GM10266 (cell line): ENCODE results near the gene MAMSTR.
"Not testable (repeated sequence)": the region's sequence is repeated elsewhere in the genome, so short reads cannot be mapped to it uniquely, and the experiment has no call there.

Source experiments
- DNase-seq: peaks from one replicate; pipeline ENCODE4 v3.0.0; 2012; ENCODE audit errors: extremely low spot score
- CTCF ChIP-seq: IDR thresholded peaks from 2 replicates; pipeline ENCODE4 v1.5.1; 2012; ENCODE audit warnings: mild to moderate bottlenecking, low read depth; ENCODE audit not compliant: control insufficient read depth, insufficient read depth; ENCODE audit errors: missing control alignments

Gene MAMSTR

GRCh38 chr19:48686088-48686487 is 33.4 kb downstream of the MAMSTR start:
- no peak for DNase-seq
- TF ChIP-seq CTCF: no peak

- TF ChIP-seq CTCF: no peak
- DNase-seq: no peak
Measured at GRCh38 chr19:48685583-48685982, 33.9 kb downstream of the MAMSTR start.

DNA sequence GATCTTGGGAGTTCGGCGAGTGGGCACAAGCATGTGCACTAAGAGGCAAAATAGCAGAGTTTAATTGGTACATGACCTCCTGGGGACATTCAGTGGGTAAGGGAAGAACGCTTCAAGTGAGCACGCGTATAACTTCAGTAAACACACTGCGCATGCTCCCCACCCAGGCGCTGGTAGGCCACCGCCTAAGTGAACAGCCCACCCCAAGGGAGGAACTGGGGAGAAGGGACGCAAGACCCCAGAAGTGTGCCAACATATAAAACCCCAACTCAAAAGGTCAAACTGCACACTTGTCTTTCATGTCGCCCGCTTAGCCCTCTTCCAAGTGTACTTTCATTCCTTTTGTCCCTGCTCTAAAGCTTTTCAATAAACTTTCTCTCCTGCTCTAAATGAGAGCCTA is 36.2 kb downstream of the MAMSTR start:
- no peak for TF ChIP-seq CTCF
- no peak for DNase-seq

GRCh38 chr19:48681127-48681470 is 38.4 kb downstream of the MAMSTR start:
- no peak for DNase-seq
- no peak for TF ChIP-seq CTCF

GRCh38 chr19:48680436-48681126 is 38.9 kb downstream of the MAMSTR start:
- DNase-seq: no peak
- TF ChIP-seq CTCF: no peak

DNA sequence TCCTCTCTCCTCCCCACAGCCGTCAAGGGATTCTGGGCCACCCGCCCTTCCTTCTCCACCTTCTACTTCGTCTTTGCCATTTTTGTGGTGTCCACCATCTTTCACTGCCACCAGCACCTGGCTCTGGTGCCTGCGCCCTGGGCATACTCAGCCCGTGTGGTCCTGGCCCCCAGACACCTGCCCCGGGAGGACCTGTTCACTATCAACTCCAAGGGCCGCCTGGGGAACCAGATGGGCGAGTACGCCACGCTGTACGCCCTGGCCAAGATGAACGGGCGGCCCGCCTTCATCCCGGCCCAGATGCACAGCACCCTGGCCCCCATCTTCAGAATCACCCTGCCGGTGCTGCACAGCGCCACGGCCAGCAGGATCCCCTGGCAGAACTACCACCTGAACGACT is 39.5 kb downstream of the MAMSTR start:
- not testable (repeated sequence) for DNase-seq

DNA sequence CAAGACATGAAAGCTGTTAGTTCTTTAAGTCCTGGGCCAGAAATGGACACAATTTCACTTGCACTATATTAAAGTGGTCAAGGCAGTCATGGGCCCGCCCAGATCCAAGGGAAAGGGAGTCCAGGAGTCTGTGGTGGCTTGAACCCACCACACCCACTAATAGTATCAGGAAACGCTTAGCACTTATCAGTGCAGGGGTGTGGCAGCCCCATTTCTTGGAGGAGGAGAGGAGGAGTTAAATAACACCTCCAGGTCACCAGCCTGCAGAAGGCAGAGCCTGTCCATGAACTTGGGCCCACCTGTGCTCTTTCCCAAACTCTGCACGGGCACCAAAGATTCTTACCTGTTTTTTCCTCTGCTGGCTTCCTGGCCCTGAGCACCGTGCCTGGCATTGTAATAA is 41.3 kb downstream of the MAMSTR start:
- TF ChIP-seq CTCF: no peak

GRCh38 chr19:48676887-48677286 is 42.6 kb downstream of the MAMSTR start:
- DNase-seq: no peak

More for the DNA sequence above, 41.3 kb downstream of the MAMSTR start:
- DNase-seq: no peak

More at GRCh38 chr19:48676887-48677286, 42.6 kb downstream of the MAMSTR start:
- no peak for TF ChIP-seq CTCF
